ENCODE measurements around the gene GLRA3.

GLRA3 gene

DNA sequence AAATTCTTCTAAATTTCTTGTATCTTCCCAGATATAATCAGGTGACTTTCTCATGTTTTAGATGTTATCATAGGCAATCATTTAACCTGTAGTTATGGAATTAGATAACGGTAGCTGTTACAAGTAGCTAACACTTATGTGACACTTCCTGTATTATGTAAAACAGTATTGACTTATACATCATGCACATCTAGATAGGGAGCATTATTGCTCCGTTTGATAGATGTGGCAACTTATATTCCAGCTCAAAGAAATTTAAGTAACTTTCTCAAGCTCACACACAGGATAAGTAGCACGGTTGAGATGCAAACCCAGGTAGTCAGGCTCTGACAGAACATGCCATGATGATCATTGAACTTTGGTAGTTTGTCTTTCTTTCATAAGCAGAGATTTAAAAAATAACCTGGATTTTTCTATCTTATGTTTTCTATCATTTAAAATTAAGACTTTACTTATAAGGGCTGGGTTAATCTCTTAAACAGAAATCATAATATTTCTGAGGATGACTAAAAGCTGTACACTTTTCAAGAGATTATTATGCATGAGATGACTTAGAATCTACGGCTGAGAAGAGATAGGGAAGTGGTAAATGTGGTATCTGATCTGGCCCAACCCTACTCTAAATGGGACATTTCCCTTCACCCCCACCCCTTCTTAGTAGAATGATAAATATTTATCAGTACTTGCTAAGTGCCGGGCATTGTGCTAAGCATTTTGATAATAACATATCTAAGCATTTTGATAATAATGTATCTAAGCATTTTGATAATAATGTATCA lies 237.6 kb downstream of the GLRA3 start:
- no peak for DNase-seq

GRCh38 chr4:174590336-174590735 lies 238.7 kb downstream of the GLRA3 start:
- DNase-seq = no peak

All from DMS79 treated with DMSO at 0.1 percent for 48 hours (cell line).